HG02588 (cell line): Measurements from ENCODE around the gene RAPGEF1.
"Not testable (repeated sequence)": the region's sequence is repeated elsewhere in the genome, so short reads cannot be mapped to it uniquely, and the experiment has no call there.

Experiments
- ATAC-seq: cut with Tn5 transposase; IDR thresholded peaks from one replicate; pipeline ENCODE4 v1.9.1; 2021; ENCODE audit warnings: mild to moderate bottlenecking, moderate library complexity; ENCODE audit not compliant: unreplicated experiment

RAPGEF1 gene

DNA sequence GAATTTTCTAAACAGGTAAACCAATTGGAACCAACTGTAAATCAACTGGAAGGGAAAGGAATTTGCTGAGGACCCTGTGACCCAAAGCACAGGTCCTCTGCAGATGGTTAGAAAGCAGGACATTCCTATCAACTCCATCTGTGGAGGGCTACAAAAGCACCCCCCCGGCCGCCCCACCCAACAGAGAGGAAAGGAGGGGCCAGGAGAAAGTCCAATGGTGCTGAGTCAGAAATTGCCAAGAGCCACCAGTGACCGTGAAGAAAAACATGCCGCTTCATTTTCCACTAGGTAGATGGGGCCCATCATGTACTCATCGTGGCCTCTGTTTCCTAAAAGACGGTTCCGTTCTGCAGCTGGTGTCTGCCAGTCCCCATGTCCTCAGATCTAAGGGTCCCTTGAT, 66.3 kb downstream of the RAPGEF1 start:
- ATAC-seq = no peak

GRCh38 chr9:131673068-131673467, 66.8 kb downstream of the RAPGEF1 start:
- ATAC-seq = no peak

DNA sequence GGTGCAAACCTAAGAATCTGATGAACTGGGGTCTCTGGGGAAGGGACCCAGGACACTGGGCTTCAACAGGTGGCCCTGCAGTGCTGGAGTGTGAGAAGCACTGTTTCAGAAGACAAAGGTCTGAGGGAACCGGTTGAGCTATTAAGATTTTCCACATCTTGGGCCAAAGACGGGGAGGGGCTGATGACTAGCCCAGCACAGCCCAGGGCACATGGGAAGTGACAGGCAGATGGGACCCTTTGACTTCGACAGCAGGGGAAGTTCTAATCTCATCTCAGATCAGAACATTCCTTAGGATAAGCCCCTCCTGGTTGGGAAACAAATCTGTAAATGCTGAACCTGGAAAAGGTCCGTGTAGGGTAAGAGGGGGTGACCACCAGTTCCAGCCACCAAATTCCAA, 67.4 kb downstream of the RAPGEF1 start:
- no peak for ATAC-seq

DNA sequence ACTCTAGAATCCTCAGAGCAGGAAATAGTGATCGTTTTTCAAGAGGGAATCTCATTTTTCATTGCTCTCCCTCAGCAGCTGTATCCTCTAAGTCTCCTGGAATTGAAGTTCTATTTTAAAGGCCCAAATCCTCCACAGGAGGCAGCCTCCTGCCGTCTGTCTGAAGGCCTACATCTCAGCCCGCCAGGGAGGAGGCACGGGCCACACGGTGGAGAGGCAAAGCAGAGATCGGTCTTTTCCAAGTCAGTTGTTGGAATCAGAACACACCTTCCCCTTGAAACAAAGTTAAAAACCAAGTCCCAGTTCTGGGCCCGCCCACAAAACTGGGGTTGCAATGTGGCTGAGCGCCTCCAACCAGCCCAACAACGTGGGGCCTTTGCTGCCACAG, 68.7 kb downstream of the RAPGEF1 start:
- no peak for ATAC-seq

DNA sequence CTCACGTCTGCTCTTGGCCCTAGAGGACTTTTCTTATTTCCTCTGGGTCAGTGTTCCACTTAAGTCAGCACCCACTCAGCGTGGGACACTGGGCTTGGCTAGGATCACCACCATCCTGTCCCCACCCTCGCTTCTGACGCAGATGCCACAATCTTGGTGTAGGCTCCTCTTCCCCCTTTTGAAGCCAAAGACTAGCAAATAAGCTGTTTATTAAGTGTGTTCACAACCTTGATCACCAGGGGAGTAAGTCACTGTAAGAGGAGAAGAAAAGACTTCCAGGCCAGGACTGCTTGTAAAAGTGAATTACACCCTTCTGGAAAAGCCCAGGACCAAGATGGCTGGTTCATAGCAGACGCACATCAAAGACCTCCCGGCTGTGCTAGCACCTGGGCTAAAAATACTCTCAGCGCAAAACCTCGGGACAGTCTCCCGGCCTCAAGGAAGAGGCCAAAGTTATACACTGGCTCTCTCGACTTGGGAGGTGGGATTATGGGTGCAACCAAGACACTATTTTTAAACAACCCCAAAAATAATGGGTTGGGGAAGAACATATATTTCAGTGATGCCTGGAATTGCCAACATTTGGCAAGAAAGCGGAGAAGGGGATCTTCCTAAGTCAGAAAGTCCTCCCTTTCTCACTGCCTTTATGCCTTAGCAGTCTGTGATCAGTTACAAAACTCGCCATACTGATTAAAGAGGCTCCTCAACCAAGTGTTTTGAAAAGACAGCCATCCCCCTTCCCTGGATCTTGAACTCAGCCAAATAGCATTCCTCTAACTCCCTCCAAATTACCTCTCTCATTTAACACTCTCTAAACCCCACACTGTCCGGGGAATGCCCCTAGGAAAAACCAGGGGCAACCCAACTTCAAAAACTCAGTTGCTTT, 69.4 kb downstream of the RAPGEF1 start:
- ATAC-seq = no peak

- ATAC-seq = no peak
These were observed 70.4 kb downstream of the RAPGEF1 start for GRCh38 chr9:131669269-131670157.

GRCh38 chr9:131668439-131669268, 71.2 kb downstream of the RAPGEF1 start:
- ATAC-seq = no peak

DNA sequence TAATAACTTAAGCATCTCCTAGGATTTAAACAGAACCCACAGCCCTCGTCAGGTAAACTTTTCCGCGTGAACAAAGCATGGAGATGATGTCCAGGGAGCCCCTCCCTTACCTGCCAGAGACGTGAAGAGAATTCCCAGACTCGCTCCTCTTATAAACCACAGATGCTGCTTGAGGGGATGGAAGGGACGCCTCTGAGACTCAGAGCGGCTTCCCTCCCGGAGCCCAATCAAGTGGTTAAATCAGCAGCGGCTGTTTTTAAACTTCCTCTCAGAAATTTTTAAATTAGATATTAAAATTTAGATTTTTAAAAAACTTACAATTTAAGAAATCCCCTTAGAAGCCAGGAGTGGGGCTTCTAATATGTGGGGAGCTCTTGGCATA, 71.8 kb downstream of the RAPGEF1 start:
- ATAC-seq = no peak

DNA sequence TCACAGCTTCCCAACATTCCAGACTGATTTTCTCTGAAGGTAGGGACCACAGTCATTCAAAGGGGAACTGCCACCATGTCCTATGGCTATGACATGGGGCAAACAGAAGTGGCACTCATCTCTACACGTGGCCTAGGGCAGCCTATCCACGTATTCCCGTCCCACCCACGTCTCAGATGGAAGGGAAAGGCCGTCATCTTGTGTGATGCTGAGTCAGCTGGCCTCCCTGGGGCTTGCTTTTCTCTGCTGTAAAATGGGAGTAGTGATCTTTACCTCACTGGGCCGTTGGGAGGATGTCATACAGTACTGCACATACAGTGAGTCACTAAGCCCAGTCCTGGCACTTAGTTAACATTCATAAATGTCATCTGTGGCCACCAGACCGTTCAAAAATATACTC, 72.3 kb downstream of the RAPGEF1 start:
- no peak for ATAC-seq

- ATAC-seq = no peak
These were observed 73.1 kb downstream of the RAPGEF1 start for GRCh38 chr9:131666774-131667173.

DNA sequence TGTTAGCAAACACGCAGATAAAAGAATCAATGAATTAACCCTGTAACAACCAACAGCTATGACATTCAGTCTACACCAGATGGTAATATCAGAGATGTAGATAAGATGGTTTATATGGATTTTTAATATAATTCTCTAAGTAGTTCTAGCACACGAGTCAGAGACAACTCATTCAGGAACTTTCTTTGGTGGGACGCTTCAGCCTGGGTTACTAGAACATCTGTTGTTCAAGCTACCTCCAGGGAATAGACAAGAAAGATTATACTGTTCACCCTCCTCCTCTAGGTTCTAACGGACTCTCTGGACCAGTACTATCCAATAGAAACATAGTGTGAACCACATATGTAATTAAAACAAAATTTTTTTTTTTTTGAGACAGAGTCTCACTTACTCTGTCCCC, 73.8 kb downstream of the RAPGEF1 start:
- ATAC-seq = no peak

- ATAC-seq = no peak
These were observed 76.6 kb downstream of the RAPGEF1 start for GRCh38 chr9:131663288-131663687.

DNA sequence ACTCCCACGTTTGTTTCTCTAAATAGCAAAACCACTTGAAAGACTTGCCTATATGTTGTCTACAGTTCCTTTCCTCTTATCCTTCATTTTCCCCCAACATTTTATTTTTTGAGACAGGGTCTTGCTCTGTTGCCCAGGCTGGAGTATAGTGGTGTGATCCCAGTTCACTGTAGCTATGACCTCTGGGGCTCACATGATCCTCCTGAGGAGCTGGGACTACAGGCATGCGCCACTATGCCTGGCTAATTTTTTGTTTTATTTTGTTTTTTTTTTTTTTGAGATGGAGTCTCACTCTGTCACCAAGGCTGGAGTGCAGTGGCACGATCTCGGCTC, 77.6 kb downstream of the RAPGEF1 start:
- not testable (repeated sequence) for ATAC-seq

GRCh38 chr9:131661568-131662288, 78.1 kb downstream of the RAPGEF1 start:
- no peak for ATAC-seq

- no peak for ATAC-seq
These were observed 79.1 kb downstream of the RAPGEF1 start for GRCh38 chr9:131660466-131661405.

DNA sequence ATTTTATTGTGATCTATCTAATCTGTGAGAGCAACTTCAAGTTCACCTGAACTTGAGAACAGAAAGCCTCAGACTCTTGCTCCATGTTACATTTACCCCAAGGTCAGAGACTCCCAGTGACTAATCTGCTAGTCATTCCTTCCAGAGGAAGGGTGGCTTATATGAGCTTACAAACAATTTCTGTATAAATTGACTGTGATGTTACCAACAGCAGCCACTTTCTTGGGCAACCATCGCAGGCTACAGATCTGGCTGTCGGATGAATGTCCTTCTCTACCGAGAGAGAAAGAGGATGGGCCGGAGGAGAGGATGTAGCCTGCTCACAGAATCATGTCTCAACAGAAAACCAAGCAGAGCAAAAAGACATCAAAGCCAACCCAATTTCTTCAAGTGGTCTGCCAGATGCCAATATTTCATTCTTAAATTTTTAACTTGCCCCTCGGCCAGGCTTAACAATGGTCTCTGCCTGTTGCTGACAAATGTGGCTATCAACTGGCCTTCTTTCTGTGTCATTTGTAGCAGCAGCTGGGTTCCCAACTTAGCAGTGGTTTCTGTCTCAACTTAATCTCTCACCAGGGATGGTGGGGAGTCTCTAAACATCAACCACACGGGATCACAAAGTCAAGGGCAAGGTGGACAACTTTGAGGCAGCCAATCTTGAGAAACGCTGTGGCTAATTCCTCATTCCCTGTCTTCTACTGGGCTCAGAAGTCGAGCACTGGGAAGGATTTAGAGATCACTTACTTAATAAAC, 81.3 kb downstream of the RAPGEF1 start:
- no peak for ATAC-seq

- no peak for ATAC-seq
These were observed 81.9 kb downstream of the RAPGEF1 start for GRCh38 chr9:131657940-131658339.

DNA sequence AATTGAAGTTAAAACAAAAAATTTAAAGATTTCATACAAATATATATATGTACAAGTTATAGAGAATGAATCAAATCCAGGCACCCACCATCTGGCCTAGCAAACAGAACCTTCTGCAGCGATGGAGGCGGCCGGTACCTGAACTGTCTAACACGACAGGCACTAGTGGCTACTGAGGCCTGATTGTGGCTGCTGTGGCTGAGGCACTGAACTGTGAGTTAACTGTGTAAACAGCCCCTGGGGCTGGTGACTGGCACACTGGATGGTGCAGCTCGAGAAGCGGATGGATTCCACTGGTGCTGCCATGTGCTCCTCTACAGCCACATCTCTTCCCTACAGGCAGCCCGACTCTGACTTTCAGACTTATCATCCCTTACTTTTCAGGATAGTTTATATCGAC, 82.4 kb downstream of the RAPGEF1 start:
- ATAC-seq = no peak

DNA sequence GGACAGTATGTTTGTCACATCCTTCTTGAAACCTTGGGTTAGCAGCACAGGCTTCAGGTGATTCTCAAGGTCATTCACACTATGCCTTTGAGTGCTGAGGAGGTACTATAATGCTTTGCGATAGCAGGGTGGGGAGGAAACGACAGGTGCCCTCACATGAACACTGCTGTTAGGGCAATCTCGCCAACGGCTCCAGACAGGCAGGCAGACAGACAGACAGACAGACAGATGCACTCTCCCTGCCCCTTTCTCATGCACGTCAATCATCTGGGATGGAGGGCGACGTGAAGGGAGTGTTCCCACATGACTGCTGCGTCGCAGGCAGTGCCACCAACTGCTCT, 82.9 kb downstream of the RAPGEF1 start:
- ATAC-seq = no peak
